ENCODE measurements around the gene CCDC174. TPM values are rescaled to one million over a fixed set of nuclear protein-coding genes. Genes with fewer than 3 reads are reported as not detected.
A peak's percentile ranks its signal among the peaks of the same experiment; 100 is the strongest.
"Not testable (repeated sequence)": the region's sequence is repeated elsewhere in the genome, so short reads cannot be mapped to it uniquely, and the experiment has no call there.

The CCDC174 gene
- total RNA-seq, 1 donor from 2014 or later: 18.6 TPM

GRCh38 chr3:14646131-14646573, 5.4 kb upstream of the CCDC174 start:
- H3K4me3 Mint-ChIP-seq (ENCODE audit: unreplicated experiment): no peak overlapping the region
- H3K9me3 Mint-ChIP-seq (ENCODE audit: low read depth): no peaks in the 10 kb centered on the region
- peaks cover 2% of the 10 kb centered on the region for H3K36me3 Mint-ChIP-seq (ENCODE audit: low read depth)
- no peak for TF ChIP-seq CTCF (IDR thresholded peaks at IDR 0.05)
- no peak overlapping the region for H3K27ac Mint-ChIP-seq (ENCODE audit: unreplicated experiment)
- H3K27me3 Mint-ChIP-seq (ENCODE audit: low read depth): peaks cover 26% of the 10 kb centered on the region
- DNase-seq (ENCODE audit: low spot score): no peak
- H3K4me1 Mint-ChIP-seq (ENCODE audit: low read depth): peaks cover 7% of the 10 kb centered on the region

DNA sequence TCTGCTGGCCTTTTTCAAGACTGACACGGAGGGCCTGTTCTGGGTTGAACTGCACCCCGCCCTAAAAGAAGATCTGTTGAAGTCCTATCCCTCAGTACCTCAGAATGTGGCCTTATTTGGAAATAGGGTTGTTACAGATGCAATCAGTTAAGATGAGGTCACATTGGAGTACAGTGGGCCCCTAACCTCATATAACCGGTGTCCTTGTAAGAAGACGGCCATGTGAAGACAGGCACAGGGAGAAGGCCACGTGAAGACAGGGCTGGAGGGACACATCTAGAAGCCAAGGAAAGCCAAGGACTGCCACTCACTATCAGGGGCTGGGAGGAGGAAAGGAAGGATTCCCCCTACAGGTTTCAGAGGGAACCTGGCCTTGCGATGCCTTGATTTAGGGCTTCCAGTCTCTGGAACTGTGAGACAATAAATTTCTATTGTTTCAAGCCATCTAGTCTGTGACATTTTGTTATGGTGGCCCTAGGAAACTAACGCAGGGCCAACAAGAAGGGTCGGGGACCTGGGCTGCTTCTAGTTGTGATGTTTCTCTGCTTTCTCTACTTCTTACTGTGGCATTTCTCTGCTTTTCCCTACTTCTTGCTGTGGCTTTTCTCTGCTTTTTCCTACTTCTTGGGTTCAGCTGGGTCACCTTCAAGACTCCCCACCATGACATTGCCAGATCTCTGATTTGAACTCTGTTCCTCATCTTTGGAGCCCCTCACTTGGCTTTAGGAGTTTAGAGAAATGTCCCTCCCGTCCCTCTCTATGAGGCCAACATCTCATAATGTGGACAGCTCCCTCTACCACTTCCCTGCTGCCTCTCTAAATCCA, 4.8 kb upstream of the CCDC174 start:
- H3K36me3 Mint-ChIP-seq (ENCODE audit: low read depth): peaks cover 2% of the 10 kb centered on the region
- H3K27ac Mint-ChIP-seq (ENCODE audit: unreplicated experiment): no peak overlapping the region
- no peak overlapping the region for H3K4me3 Mint-ChIP-seq (ENCODE audit: unreplicated experiment)
- H3K27me3 Mint-ChIP-seq (ENCODE audit: low read depth): peaks cover 24% of the 10 kb centered on the region
- H3K9me3 Mint-ChIP-seq (ENCODE audit: low read depth): no peaks in the 10 kb centered on the region
- no peak for DNase-seq (ENCODE audit: low spot score)
- H3K4me1 Mint-ChIP-seq (ENCODE audit: low read depth): peaks cover 10% of the 10 kb centered on the region
- TF ChIP-seq CTCF (IDR thresholded peaks at IDR 0.05): no peak

GRCh38 chr3:14647976-14648955, 3.3 kb upstream of the CCDC174 start:
- DNase-seq (ENCODE audit: low spot score): no peak
- H3K27ac Mint-ChIP-seq (ENCODE audit: unreplicated experiment): no peak overlapping the region
- H3K9me3 Mint-ChIP-seq (ENCODE audit: low read depth): no peaks in the 10 kb centered on the region
- peaks cover 12% of the 10 kb centered on the region for H3K27me3 Mint-ChIP-seq (ENCODE audit: low read depth)
- TF ChIP-seq CTCF (IDR thresholded peaks at IDR 0.05): no peak
- no peak overlapping the region for H3K4me3 Mint-ChIP-seq (ENCODE audit: unreplicated experiment)
- peaks cover 2% of the 10 kb centered on the region for H3K36me3 Mint-ChIP-seq (ENCODE audit: low read depth)
- H3K4me1 Mint-ChIP-seq (ENCODE audit: low read depth): peaks cover 21% of the 10 kb centered on the region

DNA sequence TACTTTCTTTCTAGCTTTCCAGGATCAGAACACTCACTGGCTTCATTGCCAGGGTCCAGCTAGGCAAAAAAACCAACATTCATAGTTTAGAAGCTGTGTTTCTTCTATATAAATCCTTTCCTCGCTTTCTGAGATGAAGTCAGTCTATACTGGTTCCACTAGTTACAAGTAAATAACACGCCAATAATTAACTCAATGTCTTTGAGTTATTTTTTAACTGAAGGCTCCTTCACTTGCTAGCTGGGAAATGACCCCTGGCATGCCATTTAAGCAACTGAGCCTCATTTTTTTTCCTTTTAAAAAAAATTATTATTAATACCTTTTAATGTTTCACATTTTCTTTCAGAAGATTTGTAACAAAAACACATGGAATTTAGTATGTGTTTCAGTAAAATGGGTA, 2.1 kb upstream of the CCDC174 start:
- Mint-ChIP-seq H3K27me3 (ENCODE audit: low read depth) (peaks cover 2% of the 10 kb centered on the region), H3K27ac (ENCODE audit: unreplicated experiment) (no peak overlapping the region), H3K9me3 (ENCODE audit: low read depth) (no peaks in the 10 kb centered on the region), H3K36me3 (ENCODE audit: low read depth) (peaks cover 2% of the 10 kb centered on the region), H3K4me3 (ENCODE audit: unreplicated experiment) (no peak overlapping the region), H3K4me1 (ENCODE audit: low read depth) (peaks cover 30% of the 10 kb centered on the region)
- no peak for DNase-seq (ENCODE audit: low spot score)
- TF ChIP-seq CTCF (IDR thresholded peaks at IDR 0.05): no peak

- TF ChIP-seq CTCF (IDR thresholded peaks at IDR 0.05): no peak
- peaks cover 4% of the 10 kb centered on the region for H3K36me3 Mint-ChIP-seq (ENCODE audit: low read depth)
- no peak overlapping the region for H3K27ac Mint-ChIP-seq (ENCODE audit: unreplicated experiment)
Observed at GRCh38 chr3:14650193-14650592, 1.4 kb upstream of the CCDC174 start.

GRCh38 chr3:14652360-14652907, 872 bp downstream of the CCDC174 start:
- H3K4me3 Mint-ChIP-seq (ENCODE audit: unreplicated experiment): peak overlapping the region; percentile 97
- peaks cover 30% of the 10 kb centered on the region for H3K4me1 Mint-ChIP-seq (ENCODE audit: low read depth)
- DNase-seq (ENCODE audit: low spot score); H3K9me3 Mint-ChIP-seq (ENCODE audit: low read depth); H3K27me3 Mint-ChIP-seq (ENCODE audit: low read depth): not testable (repeated sequence)
- H3K27ac Mint-ChIP-seq (ENCODE audit: unreplicated experiment): peak overlapping the region; percentile 97
- peaks cover 16% of the 10 kb centered on the region for H3K36me3 Mint-ChIP-seq (ENCODE audit: low read depth)

More at GRCh38 chr3:14650193-14650592, 1.4 kb upstream of the CCDC174 start:
- Mint-ChIP-seq H3K27me3 (ENCODE audit: low read depth) (no peaks in the 10 kb centered on the region), H3K9me3 (ENCODE audit: low read depth) (no peaks in the 10 kb centered on the region), H3K4me1 (ENCODE audit: low read depth) (peaks cover 30% of the 10 kb centered on the region), H3K4me3 (ENCODE audit: unreplicated experiment) (peak overlapping the region; percentile 97)
- DNase-seq (ENCODE audit: low spot score): no peak
